ENCODE results near the gene NOSTRIN. TPM values are rescaled to one million over a fixed set of nuclear protein-coding genes. Genes with fewer than 3 reads are reported as not detected.

NOSTRIN gene
- total and polyA plus RNA-seq, 10 donors: 3.5 to 20.3 (median 10.0) TPM

- 80 to 93% (median 89%) methylated on average over 8 of the region's 8 CpGs for WGBS, 5 donors
- Histone ChIP-seq H3K4me1 (peaks cover 0 to 7% (median 2%) of the 10 kb centered on the region in 6 donors), H3K27me3 (replicated peaks in 1 of 7) (peaks cover 0 to 40% (median 7%) of the 10 kb centered on the region in 7 donors), H3K27ac (no peak overlapping the region), H3K4me3 (no peak overlapping the region), H3K9me3 (no peaks in the 10 kb centered on the region), H3K36me3 (no peaks in the 10 kb centered on the region)
- no peak for DNase-seq
- TF ChIP-seq POLR2AphosphoS5 (IDR thresholded peaks at IDR 0.05): no peak
- TF ChIP-seq POLR2A (IDR thresholded peaks at IDR 0.05): no peak
- TF ChIP-seq CTCF (IDR thresholded peaks at IDR 0.05 in 8 of 11, conservative IDR thresholded peaks at IDR 0.05 in 3 of 11): no peak
- intact Hi-C loops (cut with DNase I; ENCODE audit: low total_unique reads): no loop called here
Measured at GRCh38 chr2:168907940-168908662, 105.7 kb downstream of the NOSTRIN start.

GRCh38 chr2:168910330-168910729 lies 107.9 kb downstream of the NOSTRIN start:
- Histone ChIP-seq H3K36me3 (no peaks in the 10 kb centered on the region), H3K4me3 (no peak overlapping the region), H3K4me1 (peaks cover 0 to 7% (median 2%) of the 10 kb centered on the region in 6 donors), H3K9me3 (peaks cover 0 to under 1% (median 0%) of the 10 kb centered on the region in 8 donors), H3K27me3 (replicated peaks in 1 of 7) (peaks cover 0 to 32% (median 7%) of the 10 kb centered on the region in 7 donors), H3K27ac (no peak overlapping the region)
- intact Hi-C loops (cut with DNase I; ENCODE audit: low total_unique reads): no loop called here
- no peak for DNase-seq
- TF ChIP-seq POLR2AphosphoS5 (IDR thresholded peaks at IDR 0.05): no peak
- no peak for TF ChIP-seq CTCF (IDR thresholded peaks at IDR 0.05 in 8 of 11, conservative IDR thresholded peaks at IDR 0.05 in 3 of 11)
- no peak for TF ChIP-seq POLR2A (IDR thresholded peaks at IDR 0.05)
- 87 to 91% (median 89%) methylated on average over 5 of the region's 5 CpGs for WGBS, 5 donors

- intact Hi-C loops (cut with DNase I; ENCODE audit: low total_unique reads): no loop called here
- WGBS, 5 donors: 55 to 75% (median 67%) methylated on average over 6 of the region's 6 CpGs
- Histone ChIP-seq H3K9me3 (peaks cover 0 to 7% (median 3%) of the 10 kb centered on the region in 8 donors), H3K4me1 (peaks cover 0 to 7% (median 2%) of the 10 kb centered on the region in 6 donors), H3K27me3 (replicated peaks in 1 of 7) (peaks cover 0 to 32% (median 7%) of the 10 kb centered on the region in 7 donors), H3K36me3 (no peaks in the 10 kb centered on the region), H3K4me3 (no peak overlapping the region), H3K27ac (no peak overlapping the region)
- no peak for TF ChIP-seq CTCF (IDR thresholded peaks at IDR 0.05 in 8 of 11, conservative IDR thresholded peaks at IDR 0.05 in 3 of 11)
- TF ChIP-seq POLR2A (IDR thresholded peaks at IDR 0.05): no peak
- no peak for TF ChIP-seq POLR2AphosphoS5 (IDR thresholded peaks at IDR 0.05)
- DNase-seq: no peak
Measured at GRCh38 chr2:168912466-168912865, 110.0 kb downstream of the NOSTRIN start.

GRCh38 chr2:168912901-168913369 lies 110.5 kb downstream of the NOSTRIN start:
- intact Hi-C loops (cut with DNase I; ENCODE audit: low total_unique reads): no loop called here
- WGBS, 5 donors: 25 to 61% (median 44%) methylated on average over 21 of the region's 21 CpGs
- TF ChIP-seq POLR2AphosphoS5 (IDR thresholded peaks at IDR 0.05) (no peak), CTCF (IDR thresholded peaks at IDR 0.05 in 8 of 11, conservative IDR thresholded peaks at IDR 0.05 in 3 of 11) (no peak), POLR2A (IDR thresholded peaks at IDR 0.05) (no peak)
- no peaks in the 10 kb centered on the region for H3K36me3 ChIP-seq
- no peak overlapping the region for H3K27ac ChIP-seq
- H3K9me3 ChIP-seq: peaks cover 0 to 7% (median 3%) of the 10 kb centered on the region in 8 donors
- H3K27me3 ChIP-seq (replicated peaks in 1 of 7): peaks cover 0 to 32% (median 7%) of the 10 kb centered on the region in 7 donors
- no peak for DNase-seq
- H3K4me3 ChIP-seq: peak overlapping the region in 1 of 8 donors; percentile 14
- H3K4me1 ChIP-seq: peaks cover 0 to 7% (median 2%) of the 10 kb centered on the region in 6 donors
